Keratinocyte (primary cell): Measurements from ENCODE around the gene JDP2.

Source experiments
- EZH2 ChIP-seq: IDR thresholded peaks from one replicate; pipeline ENCODE4 v1.6.1; 2012; ENCODE audit warnings: inconsistent platforms, mild to moderate bottlenecking, low read length, moderate library complexity
- TF ChIP-seq, protein P1 (sequence below), 3 experiments: IDR thresholded peaks in 1 of 3; conservative IDR thresholded peaks in 1 of 3; optimal IDR thresholded peaks in 1 of 3; 2 replicates in 2 of 3; 3 replicates in 1 of 3; pipeline versions ENCODE3 to v1.5.1; 2011; ENCODE audit warnings: low read length in 3 of 3, mild to moderate bottlenecking in 3 of 3, moderate library complexity in 2 of 3, control low read depth in 1 of 3, inconsistent platforms in 1 of 3; ENCODE audit not compliant: insufficient read depth in 2 of 3; ENCODE audit errors: extremely low read depth in 1 of 3

- TF ChIP-seq, protein P1, sequence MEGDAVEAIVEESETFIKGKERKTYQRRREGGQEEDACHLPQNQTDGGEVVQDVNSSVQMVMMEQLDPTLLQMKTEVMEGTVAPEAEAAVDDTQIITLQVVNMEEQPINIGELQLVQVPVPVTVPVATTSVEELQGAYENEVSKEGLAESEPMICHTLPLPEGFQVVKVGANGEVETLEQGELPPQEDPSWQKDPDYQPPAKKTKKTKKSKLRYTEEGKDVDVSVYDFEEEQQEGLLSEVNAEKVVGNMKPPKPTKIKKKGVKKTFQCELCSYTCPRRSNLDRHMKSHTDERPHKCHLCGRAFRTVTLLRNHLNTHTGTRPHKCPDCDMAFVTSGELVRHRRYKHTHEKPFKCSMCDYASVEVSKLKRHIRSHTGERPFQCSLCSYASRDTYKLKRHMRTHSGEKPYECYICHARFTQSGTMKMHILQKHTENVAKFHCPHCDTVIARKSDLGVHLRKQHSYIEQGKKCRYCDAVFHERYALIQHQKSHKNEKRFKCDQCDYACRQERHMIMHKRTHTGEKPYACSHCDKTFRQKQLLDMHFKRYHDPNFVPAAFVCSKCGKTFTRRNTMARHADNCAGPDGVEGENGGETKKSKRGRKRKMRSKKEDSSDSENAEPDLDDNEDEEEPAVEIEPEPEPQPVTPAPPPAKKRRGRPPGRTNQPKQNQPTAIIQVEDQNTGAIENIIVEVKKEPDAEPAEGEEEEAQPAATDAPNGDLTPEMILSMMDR (optimal IDR thresholded peaks at IDR 0.05 in 1 of 3, IDR thresholded peaks at IDR 0.05 in 1 of 3, conservative IDR thresholded peaks at IDR 0.05 in 1 of 3; ENCODE audit: extremely low read depth in 1 of 3, insufficient read depth in 2 of 3, low read length in 3 of 3), result no peak
- no peak for TF ChIP-seq EZH2
These were observed 79.1 kb downstream of the JDP2 start for GRCh38 chr14:75506930-75507329.
